Gastroesophageal sphincter (tissue), 3 donors: ENCODE measurements around the gene EDN1.

Experiments
- EP300 ChIP-seq: sonication (generic); formaldehyde crosslinking; IDR thresholded peaks from one replicate; pipeline ENCODE4 v1.6.1; 2017; ENCODE audit warnings: antibody characterized with exemption, mild to moderate bottlenecking
- POLR2A ChIP-seq, 2 donors: fragments of 450-650 bp; IDR thresholded peaks; one replicate each; pipeline ENCODE4 v1.6.1; 2017; ENCODE audit warnings: antibody characterized with exemption in 2 of 2, mild to moderate bottlenecking in 2 of 2, moderate library complexity in 1 of 2
- TF ChIP-seq, protein P1 (sequence below), 4 experiments: fragments of 200-600 bp in 2 of 4; fragments of 450-650 bp in 2 of 4; sonication (generic) in 1 of 4; IDR thresholded peaks; one replicate each; pipeline ENCODE4 v1.5.1; 2017 to 2019; ENCODE audit warnings: antibody characterized with exemption in 4 of 4, mild to moderate bottlenecking in 2 of 4, moderate library complexity in 2 of 4

DNA sequence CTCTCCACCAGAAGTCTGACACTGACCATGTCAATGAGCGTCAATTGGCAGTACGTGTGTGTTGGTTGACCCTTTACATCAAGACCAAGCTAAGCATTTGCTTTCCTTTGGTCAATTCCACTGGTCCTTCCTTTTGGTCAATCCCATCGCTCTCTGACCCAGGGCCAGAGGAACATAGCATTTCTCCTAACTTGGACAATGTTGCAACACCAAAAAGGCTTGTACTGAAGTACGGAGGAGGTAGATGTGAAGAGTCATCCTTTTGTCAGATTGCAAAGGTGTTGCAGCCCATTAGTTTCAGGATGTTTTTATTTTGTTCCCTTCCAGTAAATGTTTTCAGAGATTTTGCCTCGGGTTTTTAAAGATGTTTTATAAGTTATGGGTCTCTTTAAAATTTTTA, 24.6 kb downstream of the EDN1 start:
- TF ChIP-seq, protein P1, sequence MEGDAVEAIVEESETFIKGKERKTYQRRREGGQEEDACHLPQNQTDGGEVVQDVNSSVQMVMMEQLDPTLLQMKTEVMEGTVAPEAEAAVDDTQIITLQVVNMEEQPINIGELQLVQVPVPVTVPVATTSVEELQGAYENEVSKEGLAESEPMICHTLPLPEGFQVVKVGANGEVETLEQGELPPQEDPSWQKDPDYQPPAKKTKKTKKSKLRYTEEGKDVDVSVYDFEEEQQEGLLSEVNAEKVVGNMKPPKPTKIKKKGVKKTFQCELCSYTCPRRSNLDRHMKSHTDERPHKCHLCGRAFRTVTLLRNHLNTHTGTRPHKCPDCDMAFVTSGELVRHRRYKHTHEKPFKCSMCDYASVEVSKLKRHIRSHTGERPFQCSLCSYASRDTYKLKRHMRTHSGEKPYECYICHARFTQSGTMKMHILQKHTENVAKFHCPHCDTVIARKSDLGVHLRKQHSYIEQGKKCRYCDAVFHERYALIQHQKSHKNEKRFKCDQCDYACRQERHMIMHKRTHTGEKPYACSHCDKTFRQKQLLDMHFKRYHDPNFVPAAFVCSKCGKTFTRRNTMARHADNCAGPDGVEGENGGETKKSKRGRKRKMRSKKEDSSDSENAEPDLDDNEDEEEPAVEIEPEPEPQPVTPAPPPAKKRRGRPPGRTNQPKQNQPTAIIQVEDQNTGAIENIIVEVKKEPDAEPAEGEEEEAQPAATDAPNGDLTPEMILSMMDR (IDR thresholded peaks at IDR 0.05): no peak
- no peak for TF ChIP-seq EP300
- TF ChIP-seq POLR2A (IDR thresholded peaks at IDR 0.05): no peak
